A549 (cell line): ENCODE results near the gene SIK2.

Experiments used
- CHD2 ChIP-seq: fragments of 150-350 bp; IDR thresholded peaks from 2 replicates; pipeline ENCODE4 v1.6.1; 2014; ENCODE audit warnings: low read length; ENCODE audit not compliant: partially characterized antibody
- EP300 ChIP-seq, 2 experiments: fragments of >200 bp; sonication (Bioruptor Twin); formaldehyde crosslinking; IDR thresholded peaks; 2 replicates in 1 of 2; 3 replicates in 1 of 2; pipeline ENCODE4 v1.6.1; 2016 to 2017
- JUN ChIP-seq, 2 experiments: fragments of >200 bp; sonication (Bioruptor Twin); formaldehyde crosslinking; IDR thresholded peaks; 2 replicates in 1 of 2; 3 replicates in 1 of 2; pipeline ENCODE4 v1.6.1; 2016 to 2017
- JUNB ChIP-seq: fragments of >200 bp; sonication (Bioruptor Twin); formaldehyde crosslinking; IDR thresholded peaks from 2 replicates; pipeline ENCODE4 v1.6.1; 2016
- MYC ChIP-seq: IDR thresholded peaks from 2 replicates; pipeline ENCODE4 v1.6.1; 2012; ENCODE audit warnings: mild to moderate bottlenecking, inconsistent platforms, low read length, improper control_type of control experiment, borderline replicate concordance
- POLR2A ChIP-seq: IDR thresholded peaks from 2 replicates; pipeline ENCODE4 v1.6.1; 2012; ENCODE audit warnings: mild to moderate bottlenecking, low read length
- RAD21 ChIP-seq, 2 experiments: fragments of >200 bp in 1 of 2; sonication (Bioruptor Twin) in 1 of 2; formaldehyde crosslinking in 1 of 2; IDR thresholded peaks in 1 of 2; conservative IDR thresholded peaks in 1 of 2; 2 replicates in 1 of 2; 3 replicates in 1 of 2; pipeline ENCODE4 v1.6.1; 2012 to 2018; ENCODE audit warnings: inconsistent platforms in 1 of 2
- RARB ChIP-seq: fragments of 250-450 bp; sonication (Bioruptor Pico); IDR thresholded peaks from 2 replicates; pipeline ENCODE4 v1.8.0; 2021; ENCODE audit warnings: mild to moderate bottlenecking, moderate library complexity
- TF ChIP-seq, protein P1 (sequence below): fragments of >200 bp; sonication (Bioruptor Twin); formaldehyde crosslinking; IDR thresholded peaks from 3 replicates; pipeline ENCODE4 v1.5.1; 2016
- TF ChIP-seq, protein P2 (sequence below): fragments of 250-450 bp; sonication (Bioruptor Pico); IDR thresholded peaks from 2 replicates; pipeline ENCODE4 v1.5.0; 2021; ENCODE audit warnings: mild to moderate bottlenecking, moderate library complexity, borderline replicate concordance
- TF ChIP-seq, protein P3 (sequence below): fragments of 250-450 bp; sonication (Bioruptor Pico); IDR thresholded peaks from 2 replicates; pipeline ENCODE4 v1.5.0; 2020; ENCODE audit warnings: low read depth, mild to moderate bottlenecking, moderate library complexity
- TF ChIP-seq, protein P4 (sequence below): IDR thresholded peaks from 2 replicates; pipeline ENCODE4 v1.6.1; 2012

DNA sequence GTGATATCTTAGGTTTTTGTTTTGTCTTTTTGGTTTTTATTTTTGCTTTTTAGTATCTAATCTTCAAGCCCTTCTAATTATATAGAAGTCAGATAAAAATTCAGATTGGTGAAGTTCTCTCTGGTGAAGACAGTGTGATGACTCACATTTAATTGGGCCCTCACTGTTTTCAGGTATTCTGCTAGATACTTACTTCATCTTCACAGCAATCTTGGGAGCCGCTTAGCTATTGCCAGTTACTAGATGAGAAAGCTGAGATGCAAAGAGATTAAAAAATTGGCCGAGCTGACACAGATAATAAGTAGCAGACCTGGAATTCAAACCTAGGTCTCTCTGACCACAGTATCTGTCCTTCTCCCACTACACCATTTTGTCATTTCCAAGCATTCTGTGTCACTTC is 88.9 kb downstream of the SIK2 start:
- TF ChIP-seq, protein P1, sequence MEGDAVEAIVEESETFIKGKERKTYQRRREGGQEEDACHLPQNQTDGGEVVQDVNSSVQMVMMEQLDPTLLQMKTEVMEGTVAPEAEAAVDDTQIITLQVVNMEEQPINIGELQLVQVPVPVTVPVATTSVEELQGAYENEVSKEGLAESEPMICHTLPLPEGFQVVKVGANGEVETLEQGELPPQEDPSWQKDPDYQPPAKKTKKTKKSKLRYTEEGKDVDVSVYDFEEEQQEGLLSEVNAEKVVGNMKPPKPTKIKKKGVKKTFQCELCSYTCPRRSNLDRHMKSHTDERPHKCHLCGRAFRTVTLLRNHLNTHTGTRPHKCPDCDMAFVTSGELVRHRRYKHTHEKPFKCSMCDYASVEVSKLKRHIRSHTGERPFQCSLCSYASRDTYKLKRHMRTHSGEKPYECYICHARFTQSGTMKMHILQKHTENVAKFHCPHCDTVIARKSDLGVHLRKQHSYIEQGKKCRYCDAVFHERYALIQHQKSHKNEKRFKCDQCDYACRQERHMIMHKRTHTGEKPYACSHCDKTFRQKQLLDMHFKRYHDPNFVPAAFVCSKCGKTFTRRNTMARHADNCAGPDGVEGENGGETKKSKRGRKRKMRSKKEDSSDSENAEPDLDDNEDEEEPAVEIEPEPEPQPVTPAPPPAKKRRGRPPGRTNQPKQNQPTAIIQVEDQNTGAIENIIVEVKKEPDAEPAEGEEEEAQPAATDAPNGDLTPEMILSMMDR, result no peak
- TF ChIP-seq EP300 (IDR thresholded peaks at IDR 0.05), result no peak
- TF ChIP-seq POLR2A, result no peak
- no peak for TF ChIP-seq JUNB
- no peak for TF ChIP-seq RAD21 (conservative IDR thresholded peaks at IDR 0.05 in 1 of 2, IDR thresholded peaks at IDR 0.05 in 1 of 2)
- TF ChIP-seq CHD2, result no peak
- TF ChIP-seq JUN (IDR thresholded peaks at IDR 0.05), result no peak
- TF ChIP-seq, protein P2, sequence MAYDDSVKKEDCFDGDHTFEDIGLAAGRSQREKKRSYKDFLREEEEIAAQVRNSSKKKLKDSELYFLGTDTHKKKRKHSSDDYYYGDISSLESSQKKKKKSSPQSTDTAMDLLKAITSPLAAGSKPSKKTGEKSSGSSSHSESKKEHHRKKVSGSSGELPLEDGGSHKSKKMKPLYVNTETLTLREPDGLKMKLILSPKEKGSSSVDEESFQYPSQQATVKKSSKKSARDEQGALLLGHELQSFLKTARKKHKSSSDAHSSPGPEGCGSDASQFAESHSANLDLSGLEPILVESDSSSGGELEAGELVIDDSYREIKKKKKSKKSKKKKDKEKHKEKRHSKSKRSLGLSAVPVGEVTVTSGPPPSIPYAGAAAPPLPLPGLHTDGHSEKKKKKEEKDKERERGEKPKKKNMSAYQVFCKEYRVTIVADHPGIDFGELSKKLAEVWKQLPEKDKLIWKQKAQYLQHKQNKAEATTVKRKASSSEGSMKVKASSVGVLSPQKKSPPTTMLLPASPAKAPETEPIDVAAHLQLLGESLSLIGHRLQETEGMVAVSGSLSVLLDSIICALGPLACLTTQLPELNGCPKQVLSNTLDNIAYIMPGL (CRISPR knock-in tag), result no peak
- no peak for TF ChIP-seq RARB (CRISPR knock-in tag)
- TF ChIP-seq, protein P3, sequence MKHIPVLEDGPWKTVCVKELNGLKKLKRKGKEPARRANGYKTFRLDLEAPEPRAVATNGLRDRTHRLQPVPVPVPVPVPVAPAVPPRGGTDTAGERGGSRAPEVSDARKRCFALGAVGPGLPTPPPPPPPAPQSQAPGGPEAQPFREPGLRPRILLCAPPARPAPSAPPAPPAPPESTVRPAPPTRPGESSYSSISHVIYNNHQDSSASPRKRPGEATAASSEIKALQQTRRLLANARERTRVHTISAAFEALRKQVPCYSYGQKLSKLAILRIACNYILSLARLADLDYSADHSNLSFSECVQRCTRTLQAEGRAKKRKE (CRISPR knock-in tag), result no peak
- TF ChIP-seq, protein P4, sequence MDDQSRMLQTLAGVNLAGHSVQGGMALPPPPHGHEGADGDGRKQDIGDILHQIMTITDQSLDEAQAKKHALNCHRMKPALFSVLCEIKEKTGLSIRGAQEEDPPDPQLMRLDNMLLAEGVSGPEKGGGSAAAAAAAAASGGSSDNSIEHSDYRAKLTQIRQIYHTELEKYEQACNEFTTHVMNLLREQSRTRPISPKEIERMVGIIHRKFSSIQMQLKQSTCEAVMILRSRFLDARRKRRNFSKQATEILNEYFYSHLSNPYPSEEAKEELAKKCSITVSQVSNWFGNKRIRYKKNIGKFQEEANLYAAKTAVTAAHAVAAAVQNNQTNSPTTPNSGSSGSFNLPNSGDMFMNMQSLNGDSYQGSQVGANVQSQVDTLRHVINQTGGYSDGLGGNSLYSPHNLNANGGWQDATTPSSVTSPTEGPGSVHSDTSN, result no peak
- TF ChIP-seq MYC, result no peak
